Measurements from ENCODE around the gene PRDM15. TPM values are rescaled to one million over a fixed set of nuclear protein-coding genes. Genes with fewer than 3 reads are reported as not detected.

Gene PRDM15
- total and polyA plus RNA-seq, 2 experiments from 2014 or later: 2.3 to 4.2 TPM

- Histone ChIP-seq H3K79me2 (ENCODE audit: insufficient read depth) (no peaks in the 10 kb centered on the region), H3K36me3 (ENCODE audit: low read depth) (no peaks in the 10 kb centered on the region), H3K4me1 (ENCODE audit: insufficient read depth) (no peaks in the 10 kb centered on the region), H3K4me2 (ENCODE audit: unreplicated experiment) (no peak overlapping the region), H3K4me3 (no peak overlapping the region), H3K9ac (no peak overlapping the region), H3F3A (ENCODE audit: insufficient read depth) (no peaks in the 10 kb centered on the region), H4K20me1 (ENCODE audit: insufficient read depth) (no peaks in the 10 kb centered on the region), H2AFZ (no peak overlapping the region), H3K27ac (no peak overlapping the region), H3K9me3 (ENCODE audit: low read depth) (no peaks in the 10 kb centered on the region), H3K9me2 (ENCODE audit: insufficient read depth) (no peaks in the 10 kb centered on the region), H3K27me3 (replicated peaks; ENCODE audit: insufficient read depth) (no peaks in the 10 kb centered on the region)
- TF ChIP-seq EZH2phosphoT487 (IDR thresholded peaks at IDR 0.05; ENCODE audit: insufficient read depth, low read depth) (no peak), EZH2 (IDR thresholded peaks at IDR 0.05; ENCODE audit: insufficient read depth, poor library complexity, severe bottlenecking) (no peak)
- 81 to 84% methylated on average over 5 of the region's 5 CpGs for WGBS, 2 experiments (ENCODE audit: low coverage in 1 of 2, low lambda C conversion rate in 2 of 2, missing lambda C conversion rate in 2 of 2)
- in situ Hi-C loops (cut with MboI): no loop called here
- DNase-seq: peak; percentile 25
These were observed 120.6 kb downstream of the PRDM15 start for GRCh38 chr21:41758550-41758949.

DNA sequence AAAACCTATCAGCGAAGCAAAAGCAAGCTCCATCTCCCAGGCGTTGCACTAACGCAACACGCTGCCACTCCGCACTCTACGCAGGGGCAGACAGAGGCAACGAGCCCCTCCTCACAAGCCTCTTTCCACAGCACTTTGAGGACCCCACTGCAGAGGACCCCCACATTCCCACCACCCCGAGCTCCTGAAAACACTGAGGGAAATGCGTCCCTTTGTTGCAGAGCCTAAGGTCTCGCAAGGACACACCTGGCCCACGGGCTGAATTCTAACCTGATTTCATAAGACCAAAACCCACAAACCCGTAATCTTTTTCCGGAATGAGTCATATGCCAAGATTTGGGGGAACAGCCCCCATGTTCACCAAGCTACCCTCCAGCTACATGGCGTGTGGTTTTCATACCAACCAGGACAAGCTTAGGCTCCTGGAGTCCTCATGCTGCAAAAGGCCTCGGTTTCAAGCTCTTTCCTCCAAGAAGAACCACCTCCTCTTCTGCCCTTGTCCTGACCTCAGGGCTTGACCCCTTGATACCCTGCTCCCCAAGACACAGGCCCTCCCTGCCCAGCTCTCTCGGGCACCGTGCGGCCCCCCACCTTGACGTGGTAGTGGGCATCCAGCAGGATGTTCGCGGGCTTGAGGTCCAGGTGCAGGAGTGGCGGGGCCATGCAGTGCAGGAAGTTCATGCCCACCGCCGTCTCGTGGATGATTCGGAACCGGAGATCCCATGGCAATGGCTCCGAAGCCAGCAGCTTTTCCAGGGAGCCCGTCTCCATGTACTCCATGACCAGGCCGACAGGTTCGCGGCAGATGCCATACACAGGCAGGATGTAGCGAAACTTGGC, 123.0 kb downstream of the PRDM15 start:
- 97% methylated on average over 33 of the region's 33 CpGs for WGBS, 2 experiments (ENCODE audit: low coverage in 1 of 2, low lambda C conversion rate in 2 of 2, missing lambda C conversion rate in 2 of 2)
- Histone ChIP-seq H3K36me3 (ENCODE audit: low read depth) (no peaks in the 10 kb centered on the region), H2AFZ (no peak overlapping the region), H4K20me1 (ENCODE audit: insufficient read depth) (no peaks in the 10 kb centered on the region), H3K9ac (no peak overlapping the region), H3K4me2 (ENCODE audit: unreplicated experiment) (no peak overlapping the region), H3F3A (ENCODE audit: insufficient read depth) (no peaks in the 10 kb centered on the region), H3K9me3 (ENCODE audit: low read depth) (no peaks in the 10 kb centered on the region), H3K79me2 (ENCODE audit: insufficient read depth) (no peaks in the 10 kb centered on the region), H3K4me1 (ENCODE audit: insufficient read depth) (peaks cover 24% of the 10 kb centered on the region), H3K27me3 (replicated peaks; ENCODE audit: insufficient read depth) (no peaks in the 10 kb centered on the region), H3K9me2 (ENCODE audit: insufficient read depth) (no peaks in the 10 kb centered on the region), H3K27ac (no peak overlapping the region), H3K4me3 (no peak overlapping the region)
- no peak for DNase-seq
- in situ Hi-C loops (cut with MboI): no loop called here
- no peak for TF ChIP-seq EZH2phosphoT487 (IDR thresholded peaks at IDR 0.05; ENCODE audit: insufficient read depth, low read depth)
- no peak for TF ChIP-seq EZH2 (IDR thresholded peaks at IDR 0.05; ENCODE audit: insufficient read depth, poor library complexity, severe bottlenecking)

DNA sequence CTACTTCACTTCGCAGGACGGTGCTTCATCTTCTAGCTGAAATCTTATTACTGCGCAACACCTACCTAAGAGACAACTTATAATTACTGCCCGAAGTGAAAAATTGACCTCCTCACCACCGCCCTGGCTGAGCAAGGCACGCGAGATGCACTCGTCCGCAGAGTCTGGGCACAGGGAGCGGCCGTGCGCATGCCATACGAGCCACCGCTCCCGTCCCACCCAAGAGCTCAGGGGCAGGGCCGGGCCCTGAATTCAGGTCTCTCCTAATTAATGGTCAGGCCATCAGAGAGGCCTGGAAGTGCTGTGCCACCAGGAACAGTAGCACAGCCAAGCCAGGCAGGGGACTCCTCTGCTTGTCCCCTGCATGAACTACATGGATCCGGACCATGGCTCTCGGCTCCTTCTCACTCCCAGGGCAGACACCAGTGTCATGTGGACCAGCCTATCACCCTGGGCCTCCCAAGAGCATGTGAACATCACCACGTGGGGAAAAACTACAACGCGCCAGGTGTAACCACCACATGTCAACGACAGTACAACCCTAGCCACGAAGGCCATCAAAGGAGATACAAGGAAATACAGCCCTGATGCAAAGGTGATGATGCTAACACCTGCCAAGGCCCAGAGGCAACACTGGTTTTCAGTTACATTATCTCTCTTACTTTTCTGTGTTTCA, 123.7 kb downstream of the PRDM15 start:
- Histone ChIP-seq H3K4me2 (ENCODE audit: unreplicated experiment) (no peak overlapping the region), H3K27ac (no peak overlapping the region), H3K4me1 (ENCODE audit: insufficient read depth) (peaks cover 32% of the 10 kb centered on the region), H3K9ac (no peak overlapping the region), H3K9me3 (ENCODE audit: low read depth) (no peaks in the 10 kb centered on the region), H3K36me3 (ENCODE audit: low read depth) (no peaks in the 10 kb centered on the region), H3K27me3 (replicated peaks; ENCODE audit: insufficient read depth) (no peaks in the 10 kb centered on the region), H3F3A (ENCODE audit: insufficient read depth) (no peaks in the 10 kb centered on the region), H3K9me2 (ENCODE audit: insufficient read depth) (no peaks in the 10 kb centered on the region), H3K79me2 (ENCODE audit: insufficient read depth) (no peaks in the 10 kb centered on the region), H4K20me1 (ENCODE audit: insufficient read depth) (no peaks in the 10 kb centered on the region), H2AFZ (no peak overlapping the region), H3K4me3 (no peak overlapping the region)
- DNase-seq: no peak
- TF ChIP-seq EZH2phosphoT487 (IDR thresholded peaks at IDR 0.05; ENCODE audit: insufficient read depth, low read depth): no peak
- TF ChIP-seq EZH2 (IDR thresholded peaks at IDR 0.05; ENCODE audit: insufficient read depth, poor library complexity, severe bottlenecking): no peak
- in situ Hi-C loops (cut with MboI): no loop called here
- 96 to 97% methylated on average over 23 of the region's 23 CpGs for WGBS, 2 experiments (ENCODE audit: low coverage in 1 of 2, low lambda C conversion rate in 2 of 2, missing lambda C conversion rate in 2 of 2)

DNA sequence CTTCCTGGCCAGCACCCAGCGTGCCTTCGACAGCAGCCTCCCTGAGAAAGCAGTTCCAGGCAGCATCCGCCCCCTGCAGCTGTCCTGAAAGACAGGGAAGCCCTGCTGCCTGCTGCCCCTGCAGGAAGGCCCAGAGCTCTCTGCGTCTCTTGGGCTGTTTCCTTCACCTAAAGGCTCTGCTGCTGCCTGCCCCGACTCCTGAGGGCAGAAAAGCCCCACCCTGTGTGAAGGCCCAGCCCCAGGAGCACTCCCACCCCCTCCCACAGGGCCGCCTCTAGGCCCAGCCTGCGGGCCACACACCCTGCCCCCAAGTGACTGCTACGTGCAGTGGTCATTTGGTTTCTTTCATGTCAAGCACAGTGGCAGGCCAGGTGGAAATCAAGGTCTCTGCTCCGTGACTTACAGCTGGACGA, 124.7 kb downstream of the PRDM15 start:
- in situ Hi-C loops (cut with MboI): no loop called here
- Histone ChIP-seq H3K27me3 (replicated peaks; ENCODE audit: insufficient read depth) (no peaks in the 10 kb centered on the region), H3F3A (ENCODE audit: insufficient read depth) (no peaks in the 10 kb centered on the region), H3K4me1 (ENCODE audit: insufficient read depth) (peaks cover 38% of the 10 kb centered on the region), H3K4me2 (ENCODE audit: unreplicated experiment) (no peak overlapping the region), H3K9me3 (ENCODE audit: low read depth) (no peaks in the 10 kb centered on the region), H4K20me1 (ENCODE audit: insufficient read depth) (no peaks in the 10 kb centered on the region), H3K27ac (no peak overlapping the region), H2AFZ (no peak overlapping the region), H3K36me3 (ENCODE audit: low read depth) (no peaks in the 10 kb centered on the region), H3K9me2 (ENCODE audit: insufficient read depth) (no peaks in the 10 kb centered on the region), H3K79me2 (ENCODE audit: insufficient read depth) (no peaks in the 10 kb centered on the region), H3K4me3 (no peak overlapping the region), H3K9ac (no peak overlapping the region)
- DNase-seq: no peak
- WGBS, 2 experiments (ENCODE audit: low coverage in 1 of 2, low lambda C conversion rate in 2 of 2, missing lambda C conversion rate in 2 of 2): 71 to 90% methylated on average over 4 to 10 of the region's 10 CpGs
- TF ChIP-seq EZH2 (IDR thresholded peaks at IDR 0.05; ENCODE audit: insufficient read depth, poor library complexity, severe bottlenecking) (no peak), EZH2phosphoT487 (IDR thresholded peaks at IDR 0.05; ENCODE audit: insufficient read depth, low read depth) (no peak)
